Testis (tissue), 2 donors: ENCODE data around the gene ZFAND2B.

Experiments used
- CTCF ChIP-seq, 3 experiments: fragments of 450-650 bp in 2 of 3; fragments of 200-600 bp in 1 of 3; sonication (generic) in 1 of 3; IDR thresholded peaks; one replicate each; pipeline ENCODE4 v1.5.1; 2016 to 2019; ENCODE audit warnings: antibody characterized with exemption in 3 of 3, mild to moderate bottlenecking in 2 of 3, moderate library complexity in 1 of 3
- POLR2A ChIP-seq: fragments of 450-650 bp; IDR thresholded peaks from one replicate; pipeline ENCODE4 v1.6.1; 2017; ENCODE audit warnings: antibody characterized with exemption, mild to moderate bottlenecking, moderate library complexity

GRCh38 chr2:219218732-219219701, 12.4 kb downstream of the ZFAND2B start, which contains the start of gene ABCB6:
- TF ChIP-seq CTCF (IDR thresholded peaks at IDR 0.05) (peak in 1 of 3 experiments; percentile 7), POLR2A (peak; percentile 23)
